OCI-LY7 (cell line): ENCODE data around the gene COL4A2.

Experiments
- EZH2phosphoT487 ChIP-seq: fragments of 200-600 bp; sonication (generic); IDR thresholded peaks from 2 replicates; pipeline ENCODE4 v1.6.1; 2018; ENCODE audit warnings: low read depth, borderline replicate concordance, mild to moderate bottlenecking, mixed run types, antibody characterized with exemption, low read length, moderate library complexity, mixed read lengths
- TF ChIP-seq, protein P1 (sequence below): fragments of 200-600 bp; sonication (generic); conservative IDR thresholded peaks from 2 replicates; pipeline ENCODE4 v1.5.1; 2014; ENCODE audit warnings: mild to moderate bottlenecking, antibody characterized with exemption, low read length, moderate library complexity, mixed read lengths

DNA sequence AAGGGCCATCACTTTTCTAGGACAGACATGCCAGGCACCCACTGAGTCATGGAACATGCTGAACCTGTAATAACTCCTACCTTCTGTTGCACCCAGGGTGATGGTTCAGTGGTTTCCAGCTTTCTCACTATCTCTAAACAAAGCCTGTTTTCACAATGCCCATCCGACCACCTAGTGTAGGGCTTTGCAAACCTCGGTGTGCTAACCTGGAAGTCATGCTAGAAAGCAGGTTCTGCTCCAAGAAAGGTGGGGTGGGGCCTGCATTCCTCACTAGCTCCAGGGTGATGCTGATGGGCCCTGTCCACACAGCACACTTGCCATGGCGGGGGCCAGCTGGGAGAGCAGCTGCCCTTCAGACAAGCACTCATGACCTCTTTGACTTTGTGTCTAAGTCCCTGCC is 43.4 kb downstream of the COL4A2 start:
- TF ChIP-seq, protein P1, sequence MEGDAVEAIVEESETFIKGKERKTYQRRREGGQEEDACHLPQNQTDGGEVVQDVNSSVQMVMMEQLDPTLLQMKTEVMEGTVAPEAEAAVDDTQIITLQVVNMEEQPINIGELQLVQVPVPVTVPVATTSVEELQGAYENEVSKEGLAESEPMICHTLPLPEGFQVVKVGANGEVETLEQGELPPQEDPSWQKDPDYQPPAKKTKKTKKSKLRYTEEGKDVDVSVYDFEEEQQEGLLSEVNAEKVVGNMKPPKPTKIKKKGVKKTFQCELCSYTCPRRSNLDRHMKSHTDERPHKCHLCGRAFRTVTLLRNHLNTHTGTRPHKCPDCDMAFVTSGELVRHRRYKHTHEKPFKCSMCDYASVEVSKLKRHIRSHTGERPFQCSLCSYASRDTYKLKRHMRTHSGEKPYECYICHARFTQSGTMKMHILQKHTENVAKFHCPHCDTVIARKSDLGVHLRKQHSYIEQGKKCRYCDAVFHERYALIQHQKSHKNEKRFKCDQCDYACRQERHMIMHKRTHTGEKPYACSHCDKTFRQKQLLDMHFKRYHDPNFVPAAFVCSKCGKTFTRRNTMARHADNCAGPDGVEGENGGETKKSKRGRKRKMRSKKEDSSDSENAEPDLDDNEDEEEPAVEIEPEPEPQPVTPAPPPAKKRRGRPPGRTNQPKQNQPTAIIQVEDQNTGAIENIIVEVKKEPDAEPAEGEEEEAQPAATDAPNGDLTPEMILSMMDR, result no peak
- no peak for TF ChIP-seq EZH2phosphoT487
